OCI-LY1 (cell line): ENCODE measurements around the gene ABCB9.

ENCODE experiments used
- H2AFZ ChIP-seq: fragments of 200-600 bp; sonication (generic), shearing (Covaris generic); 2 replicates; pipeline ENCODE4 v1.6.0; 2014; ENCODE audit warnings: antibody characterized with exemption, mild to moderate bottlenecking, low read length
- H3F3A ChIP-seq: fragments of 200-600 bp; sonication (generic), shearing (Covaris generic); 2 replicates; pipeline ENCODE4 v1.6.0; 2014; ENCODE audit warnings: mild to moderate bottlenecking, antibody characterized with exemption, low read length, moderate library complexity; ENCODE audit not compliant: insufficient read depth
- H3K27ac ChIP-seq: fragments of 200-600 bp; sonication (generic); 2 replicates; pipeline ENCODE4 v1.5.1; 2014; ENCODE audit warnings: low read length, mixed run types, mild to moderate bottlenecking, low read depth; ENCODE audit not compliant: poor library complexity, severe bottlenecking
- H3K27me3 ChIP-seq: fragments of 200-600 bp; sonication (generic); 2 replicates; pipeline ENCODE4 v1.6.0; 2014; ENCODE audit warnings: antibody characterized with exemption, mild to moderate bottlenecking, low read length, moderate library complexity; ENCODE audit not compliant: insufficient read depth
- H3K36me3 ChIP-seq: fragments of 200-600 bp; sonication (generic); 2 replicates; pipeline ENCODE4 v1.6.1; 2014; ENCODE audit warnings: mild to moderate bottlenecking, antibody characterized with exemption, low read length, moderate library complexity, mixed read lengths; ENCODE audit not compliant: insufficient read depth
- H3K4me1 ChIP-seq: fragments of 200-600 bp; sonication (generic); 2 replicates; pipeline ENCODE4 v1.5.1; 2014; ENCODE audit warnings: mild to moderate bottlenecking, low read length, moderate library complexity; ENCODE audit not compliant: insufficient read depth, severe bottlenecking
- H3K4me2 ChIP-seq: fragments of 200-600 bp; sonication (generic), shearing (Covaris generic); 2 replicates; pipeline ENCODE4 v1.6.1; 2014; ENCODE audit warnings: low read length
- H3K4me3 ChIP-seq: fragments of 200-600 bp; sonication (generic); 2 replicates; pipeline ENCODE4 v1.5.1; 2014; ENCODE audit warnings: low read length, low read depth, mild to moderate bottlenecking, mixed read lengths; ENCODE audit not compliant: poor library complexity, severe bottlenecking
- H3K79me2 ChIP-seq: fragments of 200-600 bp; shearing (Covaris generic); 2 replicates; pipeline ENCODE4 v1.6.1; 2016; ENCODE audit warnings: mixed run types, low read length, mixed read lengths; ENCODE audit not compliant: insufficient read depth
- H3K9ac ChIP-seq: fragments of 200-600 bp; sonication (generic), shearing (Covaris generic); 2 replicates; pipeline ENCODE4 v1.6.1; 2014; ENCODE audit warnings: mild to moderate bottlenecking, low read length, mixed read lengths
- H3K9me2 ChIP-seq: fragments of 200-600 bp; sonication (generic), shearing (Covaris generic); 2 replicates; pipeline ENCODE4 v1.6.1; 2014; ENCODE audit warnings: low read depth, mild to moderate bottlenecking, low read length, mixed read lengths
- H3K9me3 ChIP-seq: fragments of 200-600 bp; shearing (Covaris generic); 2 replicates; pipeline ENCODE4 v1.6.1; 2014; ENCODE audit warnings: low read length, mixed read lengths
- H4K20me1 ChIP-seq: fragments of 200-600 bp; sonication (generic), shearing (Covaris generic); 2 replicates; pipeline ENCODE4 v1.6.0; 2016; ENCODE audit warnings: mild to moderate bottlenecking, low read length; ENCODE audit not compliant: insufficient read depth
- CTCF ChIP-seq: fragments of 200-600 bp; sonication (generic), shearing (Covaris generic); IDR thresholded peaks from 2 replicates; pipeline ENCODE4 v1.5.1; 2017; ENCODE audit warnings: mild to moderate bottlenecking, antibody characterized with exemption, low read length, moderate library complexity, mixed read lengths
- EZH2 ChIP-seq: fragments of 200-600 bp; sonication (generic), shearing (Covaris generic); IDR thresholded peaks from 2 replicates; pipeline ENCODE4 v1.8.0; 2017; ENCODE audit warnings: borderline replicate concordance, mixed run types, mild to moderate bottlenecking, antibody characterized with exemption, low read length, moderate library complexity, mixed read lengths

ABCB9 gene

GRCh38 chr12:122990561-122990960 lies 24.3 kb upstream of the ABCB9 start:
- Histone ChIP-seq H4K20me1 (no peaks in the 10 kb centered on the region), H3K79me2 (no peaks in the 10 kb centered on the region), H3F3A (no peaks in the 10 kb centered on the region), H2AFZ (no peak overlapping the region), H3K27ac (no peak overlapping the region), H3K9ac (no peak overlapping the region), H3K4me1 (no peaks in the 10 kb centered on the region), H3K36me3 (peaks cover 89% of the 10 kb centered on the region), H3K9me3 (no peaks in the 10 kb centered on the region), H3K27me3 (no peaks in the 10 kb centered on the region), H3K4me3 (no peak overlapping the region), H3K4me2 (no peak overlapping the region), H3K9me2 (no peaks in the 10 kb centered on the region)
- no peak for TF ChIP-seq CTCF
- no peak for TF ChIP-seq EZH2

- peaks cover 89% of the 10 kb centered on the region for H3K36me3 ChIP-seq
- TF ChIP-seq CTCF (no peak), EZH2 (no peak)
- H3F3A ChIP-seq = 0 out of 2 replicates have a peak, but pooled peaks cover 5% of the 10 kb centered on the region
- H3K9ac ChIP-seq = no peak overlapping the region
- no peak overlapping the region for H3K27ac ChIP-seq
- peaks cover 6% of the 10 kb centered on the region for H3K4me1 ChIP-seq
- no peak overlapping the region for H3K4me3 ChIP-seq
- H3K9me3 ChIP-seq = no peaks in the 10 kb centered on the region
- H2AFZ ChIP-seq = no peak overlapping the region
- H3K79me2 ChIP-seq = no peaks in the 10 kb centered on the region
- no peak overlapping the region for H3K4me2 ChIP-seq
- H4K20me1 ChIP-seq = no peaks in the 10 kb centered on the region
- H3K9me2 ChIP-seq = no peaks in the 10 kb centered on the region
- no peaks in the 10 kb centered on the region for H3K27me3 ChIP-seq
Measured at GRCh38 chr12:122989874-122990419, 23.7 kb upstream of the ABCB9 start.

GRCh38 chr12:122989225-122989839 lies 23.1 kb upstream of the ABCB9 start:
- Histone ChIP-seq H3K4me2 (no peak overlapping the region), H3K9me2 (no peaks in the 10 kb centered on the region), H3K27ac (no peak overlapping the region), H3K4me3 (no peak overlapping the region), H3K79me2 (no peaks in the 10 kb centered on the region), H2AFZ (no peak overlapping the region), H4K20me1 (no peaks in the 10 kb centered on the region), H3K4me1 (peaks cover 12% of the 10 kb centered on the region), H3K36me3 (peaks cover 89% of the 10 kb centered on the region), H3F3A (0 out of 2 replicates have a peak, but pooled peaks cover 6% of the 10 kb centered on the region), H3K9ac (no peak overlapping the region), H3K9me3 (no peaks in the 10 kb centered on the region), H3K27me3 (no peaks in the 10 kb centered on the region)
- no peak for TF ChIP-seq EZH2
- TF ChIP-seq CTCF = no peak
